Thymus (tissue), 11 donors: ENCODE results near the gene ADAMTSL5. TPM values are rescaled to one million over a fixed set of nuclear protein-coding genes. Genes with fewer than 3 reads are reported as not detected.
A peak's percentile ranks its signal among the peaks of the same experiment; 100 is the strongest.

Source experiments
- DNase-seq, 9 donors: peaks; one replicate each; pipeline ENCODE4 v3.0.0-alpha.2; 2013; ENCODE audit warnings: low spot score in 9 of 9, low read depth in 6 of 9, missing footprints in 1 of 9
- H3K27ac ChIP-seq, 2 donors: one replicate each; pipeline ENCODE4 v1.5.1; 2013; ENCODE audit warnings: control low read depth in 1 of 2, low read depth in 1 of 2, low read length in 1 of 2, mild to moderate bottlenecking in 1 of 2, moderate library complexity in 1 of 2
- H3K27me3 ChIP-seq, 2 donors: one replicate each; pipeline ENCODE4 v1.5.1; 2013; ENCODE audit warnings: low read length in 1 of 2; ENCODE audit not compliant: control insufficient read depth in 2 of 2, insufficient read depth in 1 of 2
- H3K36me3 ChIP-seq, 2 donors: one replicate each; pipeline ENCODE4 v1.5.1; 2013; ENCODE audit warnings: low read length in 1 of 2, mild to moderate bottlenecking in 1 of 2, moderate library complexity in 1 of 2; ENCODE audit not compliant: control insufficient read depth in 2 of 2, insufficient read depth in 2 of 2
- H3K4me1 ChIP-seq, 2 donors: one replicate each; pipeline ENCODE4 v1.5.1; 2013; ENCODE audit warnings: low read length in 2 of 2; ENCODE audit not compliant: control insufficient read depth in 2 of 2, insufficient read depth in 2 of 2
- H3K4me3 ChIP-seq, 2 donors: one replicate each; pipeline ENCODE4 v1.5.1; 2013; ENCODE audit warnings: low read length in 2 of 2, control low read depth in 1 of 2, mild to moderate bottlenecking in 1 of 2
- H3K9me3 ChIP-seq, 2 donors: one replicate each; pipeline ENCODE4 v1.5.1; 2013; ENCODE audit warnings: low read length in 1 of 2, mild to moderate bottlenecking in 1 of 2; ENCODE audit not compliant: control insufficient read depth in 2 of 2, insufficient read depth in 1 of 2
- WGBS: extraction: QIAGEN DNeasy Blood & Tissue Kit; methylation state at CpG from one replicate; pipeline ENCODE4 v1.1.7; 2013; 5-methylcytosine and 5-hydroxymethylcytosine counted together
- polyA plus RNA-seq: library from polyadenylated mRNA; stranded (reverse); fragments of 200-250 nt; gene quantifications from one replicate; pipeline ENCODE4 v1.2.3, GENCODE V29; 2013
- total RNA-seq: library from RNA; stranded (reverse); fragments of 120-200 nt; gene quantifications from one replicate; pipeline ENCODE4 v1.2.4, GENCODE V29; 2013
- donor health status: healthy.

ADAMTSL5 gene
- total and polyA plus RNA-seq, 2 donors: 0.05 to 0.21 TPM

- no peak overlapping the region for H3K27ac ChIP-seq
- peaks cover 18 to 20% of the 10 kb centered on the region in 2 donors for H3K4me1 ChIP-seq
- H3K27me3 ChIP-seq: peaks cover 85 to 89% of the 10 kb centered on the region in 2 donors
- peaks cover 2 to 9% of the 10 kb centered on the region in 2 donors for H3K9me3 ChIP-seq
- WGBS: 7% methylated on average over 49 of the region's 49 CpGs
- no peak for DNase-seq
- no peaks in the 10 kb centered on the region for H3K36me3 ChIP-seq
- peak overlapping the region in 1 of 2 donors; percentile 47 for H3K4me3 ChIP-seq
Observed at GRCh38 chr19:1468274-1468820, 44.5 kb downstream of the ADAMTSL5 start.

DNA sequence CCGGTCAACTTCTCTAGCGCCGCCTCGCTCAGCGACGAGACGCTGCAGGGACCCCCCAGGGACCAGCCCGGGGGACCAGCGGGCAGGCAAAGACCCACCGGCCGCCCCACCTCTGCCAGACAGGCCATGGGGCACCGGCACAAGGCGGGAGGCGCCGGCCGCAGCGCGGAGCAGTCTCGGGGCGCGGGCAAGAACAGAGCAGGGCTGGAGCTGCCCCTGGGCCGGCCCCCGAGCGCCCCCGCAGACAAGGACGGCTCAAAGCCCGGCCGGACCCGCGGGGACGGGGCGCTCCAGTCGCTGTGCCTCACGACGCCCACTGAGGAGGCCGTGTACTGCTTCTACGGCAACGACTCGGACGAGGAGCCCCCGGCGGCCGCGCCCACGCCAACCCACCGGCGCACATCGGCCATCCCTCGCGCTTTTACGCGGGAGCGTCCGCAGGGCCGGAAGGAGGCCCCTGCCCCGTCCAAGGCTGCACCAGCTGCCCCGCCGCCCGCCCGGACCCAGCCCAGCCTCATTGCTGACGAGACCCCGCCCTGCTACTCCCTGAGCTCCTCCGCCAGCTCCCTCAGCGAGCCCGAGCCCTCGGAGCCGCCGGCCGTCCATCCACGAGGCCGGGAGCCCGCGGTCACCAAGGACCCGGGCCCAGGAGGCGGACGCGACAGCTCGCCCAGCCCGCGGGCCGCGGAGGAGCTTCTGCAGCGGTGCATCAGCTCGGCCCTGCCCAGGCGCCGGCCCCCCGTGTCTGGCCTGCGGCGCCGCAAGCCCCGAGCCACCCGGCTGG, 45.1 kb downstream of the ADAMTSL5 start:
- Histone ChIP-seq H3K9me3 (peaks cover 2 to 9% of the 10 kb centered on the region in 2 donors), H3K27me3 (peaks cover 78 to 82% of the 10 kb centered on the region in 2 donors), H3K4me3 (no peak overlapping the region), H3K36me3 (no peaks in the 10 kb centered on the region), H3K27ac (no peak overlapping the region), H3K4me1 (peaks cover 18 to 20% of the 10 kb centered on the region in 2 donors)
- no peak for DNase-seq
- 4% methylated on average over 92 of the region's 92 CpGs for WGBS

GRCh38 chr19:1467215-1467489, 45.7 kb downstream of the ADAMTSL5 start:
- Histone ChIP-seq H3K4me1 (peaks cover 18 to 20% of the 10 kb centered on the region in 2 donors), H3K9me3 (peaks cover 2 to 9% of the 10 kb centered on the region in 2 donors), H3K27ac (no peak overlapping the region), H3K27me3 (peaks cover 73 to 77% of the 10 kb centered on the region in 2 donors), H3K4me3 (no peak overlapping the region), H3K36me3 (no peaks in the 10 kb centered on the region)
- WGBS: 4% methylated on average over 36 of the region's 36 CpGs
- no peak for DNase-seq

DNA sequence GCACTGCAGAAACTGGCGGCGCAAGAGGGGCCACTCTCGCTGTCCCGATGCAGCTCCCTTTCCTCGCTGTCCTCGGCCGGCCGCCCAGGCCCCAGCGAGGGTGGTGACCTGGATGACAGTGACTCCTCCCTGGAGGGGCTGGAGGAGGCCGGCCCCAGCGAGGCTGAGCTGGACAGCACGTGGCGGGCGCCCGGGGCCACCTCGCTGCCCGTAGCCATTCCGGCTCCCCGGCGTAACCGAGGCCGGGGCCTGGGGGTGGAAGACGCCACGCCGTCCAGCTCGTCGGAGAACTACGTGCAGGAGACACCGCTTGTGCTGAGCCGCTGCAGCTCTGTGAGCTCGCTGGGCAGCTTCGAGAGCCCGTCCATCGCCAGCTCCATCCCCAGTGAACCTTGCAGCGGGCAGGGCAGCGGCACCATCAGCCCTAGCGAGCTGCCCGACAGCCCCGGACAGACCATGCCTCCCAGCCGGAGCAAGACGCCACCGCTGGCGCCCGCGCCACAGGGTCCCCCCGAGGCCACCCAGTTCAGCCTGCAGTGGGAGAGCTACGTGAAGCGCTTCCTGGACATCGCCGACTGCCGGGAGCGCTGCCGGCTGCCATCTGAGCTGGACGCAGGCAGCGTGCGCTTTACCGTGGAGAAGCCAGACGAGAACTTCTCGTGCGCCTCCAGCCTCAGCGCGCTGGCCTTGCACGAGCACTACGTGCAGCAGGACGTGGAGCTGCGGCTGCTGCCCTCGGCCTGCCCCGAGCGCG, 46.2 kb downstream of the ADAMTSL5 start:
- Histone ChIP-seq H3K4me1 (peaks cover 18 to 20% of the 10 kb centered on the region in 2 donors), H3K27me3 (peaks cover 68 to 72% of the 10 kb centered on the region in 2 donors), H3K36me3 (no peaks in the 10 kb centered on the region), H3K4me3 (no peak overlapping the region), H3K9me3 (peaks cover 2 to 9% of the 10 kb centered on the region in 2 donors), H3K27ac (no peak overlapping the region)
- DNase-seq: no peak
- 37% methylated on average over 70 of the region's 70 CpGs for WGBS

GRCh38 chr19:1466018-1466460, 46.8 kb downstream of the ADAMTSL5 start:
- H3K27ac ChIP-seq: no peak overlapping the region
- 63% methylated on average over 41 of the region's 41 CpGs for WGBS
- H3K36me3 ChIP-seq: no peaks in the 10 kb centered on the region
- H3K27me3 ChIP-seq: peaks cover 62 to 66% of the 10 kb centered on the region in 2 donors
- peaks cover 12 to 17% of the 10 kb centered on the region in 2 donors for H3K4me1 ChIP-seq
- H3K4me3 ChIP-seq: no peak overlapping the region
- no peak for DNase-seq
- H3K9me3 ChIP-seq: peaks cover 2 to 5% of the 10 kb centered on the region in 2 donors

GRCh38 chr19:1465191-1466016, 47.4 kb downstream of the ADAMTSL5 start:
- WGBS: 55% methylated on average over 83 of the region's 83 CpGs
- H3K4me3 ChIP-seq: no peak overlapping the region
- H3K4me1 ChIP-seq: peaks cover 7 to 13% of the 10 kb centered on the region in 2 donors
- peaks cover 0 to 4% of the 10 kb centered on the region in 2 donors for H3K36me3 ChIP-seq
- no peak for DNase-seq
- peaks cover 0 to 2% of the 10 kb centered on the region in 2 donors for H3K9me3 ChIP-seq
- no peak overlapping the region for H3K27ac ChIP-seq
- H3K27me3 ChIP-seq: peaks cover 56 to 59% of the 10 kb centered on the region in 2 donors

DNA sequence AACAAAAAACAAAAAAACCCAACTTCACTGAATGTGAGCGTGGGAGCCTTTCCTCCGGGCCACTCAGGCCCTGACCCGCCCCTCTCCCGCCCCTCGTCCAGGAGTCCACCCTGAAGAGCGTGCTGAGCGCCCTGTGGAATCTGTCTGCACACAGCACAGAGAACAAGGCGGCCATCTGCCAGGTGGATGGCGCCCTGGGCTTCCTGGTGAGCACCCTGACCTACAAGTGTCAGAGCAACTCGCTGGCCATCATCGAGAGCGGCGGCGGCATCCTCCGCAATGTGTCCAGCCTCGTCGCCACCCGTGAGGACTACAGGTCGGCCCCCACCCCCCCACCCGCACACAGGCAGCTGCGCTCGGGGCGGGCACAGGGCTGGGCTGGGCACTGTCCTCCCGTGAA, 51.0 kb downstream of the ADAMTSL5 start:
- Histone ChIP-seq H3K4me3 (no peak overlapping the region), H3K36me3 (peaks cover 0 to 4% of the 10 kb centered on the region in 2 donors), H3K27ac (no peak overlapping the region), H3K27me3 (peaks cover 37 to 58% of the 10 kb centered on the region in 2 donors), H3K4me1 (no peaks in the 10 kb centered on the region), H3K9me3 (peaks cover 0 to 2% of the 10 kb centered on the region in 2 donors)
- 98% methylated on average over 24 of the region's 24 CpGs for WGBS
- DNase-seq: no peak

- Histone ChIP-seq H3K4me1 (peaks cover 0 to 7% of the 10 kb centered on the region in 2 donors), H3K27me3 (peaks cover 37 to 58% of the 10 kb centered on the region in 2 donors), H3K9me3 (peaks cover 4 to 5% of the 10 kb centered on the region in 2 donors), H3K27ac (no peak overlapping the region), H3K4me3 (no peak overlapping the region), H3K36me3 (peaks cover 0 to 4% of the 10 kb centered on the region in 2 donors)
- 97% methylated on average over 36 of the region's 36 CpGs for WGBS
- DNase-seq: no peak
Observed at GRCh38 chr19:1460033-1460995, 52.5 kb downstream of the ADAMTSL5 start.
